ENCODE results near the gene LTA4H.

The LTA4H gene

GRCh38 chr12:95956557-95957145 lies 78.7 kb downstream of the LTA4H start:
- DNase-seq (ENCODE audit: low read depth): no peak

- DNase-seq (ENCODE audit: low read depth): no peak
Observed at GRCh38 chr12:95955549-95956159, 79.7 kb downstream of the LTA4H start.

- DNase-seq (ENCODE audit: low read depth): no peak
Observed at GRCh38 chr12:95953000-95953399, 82.4 kb downstream of the LTA4H start.

- no peak for DNase-seq (ENCODE audit: low read depth)
Observed at GRCh38 chr12:95951515-95951914, 83.9 kb downstream of the LTA4H start.
